GM19351 (cell line): Measurements from ENCODE around the gene USP4.
"Not testable (repeated sequence)": the region's sequence is repeated elsewhere in the genome, so short reads cannot be mapped to it uniquely, and the experiment has no call there.

Source experiments
- ATAC-seq: cut with Tn5 transposase; IDR thresholded peaks from one replicate; pipeline ENCODE4 v1.9.1; 2021; ENCODE audit warnings: mild to moderate bottlenecking, moderate library complexity; ENCODE audit not compliant: unreplicated experiment

The USP4 gene

GRCh38 chr3:49255112-49255511, 84.7 kb downstream of the USP4 start:
- ATAC-seq, result no peak

GRCh38 chr3:49253512-49253911, 86.3 kb downstream of the USP4 start:
- ATAC-seq, result no peak

- no peak for ATAC-seq
Observed at GRCh38 chr3:49248840-49249227, 91.0 kb downstream of the USP4 start.

- ATAC-seq, result no peak
Observed at GRCh38 chr3:49244581-49245205, 95.2 kb downstream of the USP4 start.

GRCh38 chr3:49240091-49240490, 99.8 kb downstream of the USP4 start:
- not testable (repeated sequence) for ATAC-seq

- ATAC-seq, result no peak
Observed at GRCh38 chr3:49238274-49239127, 101.4 kb downstream of the USP4 start.

GRCh38 chr3:49237344-49237743, 102.5 kb downstream of the USP4 start:
- ATAC-seq, result no peak

- ATAC-seq, result no peak
Observed at GRCh38 chr3:49236226-49236625, 103.6 kb downstream of the USP4 start.

GRCh38 chr3:49228817-49229216, 111.0 kb downstream of the USP4 start:
- ATAC-seq, result not testable (repeated sequence)
